ENCODE data around the gene NTHL1.
A peak's percentile ranks its signal among the peaks of the same experiment; 100 is the strongest.
"Not testable (repeated sequence)": the region's sequence is repeated elsewhere in the genome, so short reads cannot be mapped to it uniquely, and the experiment has no call there.

Gene NTHL1

DNA sequence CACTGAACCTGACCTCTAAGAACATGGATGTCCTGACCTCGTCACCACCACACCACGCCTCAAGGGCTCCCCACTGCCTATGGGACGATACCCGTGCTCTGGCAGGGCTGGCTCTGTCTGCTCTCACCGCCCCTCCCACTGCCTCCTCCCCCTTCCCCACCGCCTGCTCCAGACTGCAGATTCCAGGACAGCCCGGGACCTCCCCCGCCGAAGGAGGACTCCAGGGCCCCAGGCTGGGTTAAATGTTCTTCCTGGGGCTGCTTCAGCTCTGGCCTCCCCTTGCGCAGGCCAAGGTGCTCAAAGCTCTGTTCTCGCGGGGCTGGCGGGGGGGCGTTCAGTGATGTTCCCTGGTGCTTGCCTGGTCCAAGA is 24.9 kb downstream of the NTHL1 start:
- Histone ChIP-seq H3K27me3 (replicated peaks; ENCODE audit: control insufficient read depth, insufficient read depth, low read length, poor library complexity, severe bottlenecking) (peaks cover 20% of the 10 kb centered on the region), H3K27ac (ENCODE audit: insufficient read depth, low read length, poor library complexity, severe bottlenecking) (no peak overlapping the region), H3K4me3 (ENCODE audit: insufficient read depth, low read depth, low read length, poor library complexity, severe bottlenecking) (no peak overlapping the region), H3K9me3 (ENCODE audit: control insufficient read depth, low read length) (no peaks in the 10 kb centered on the region), H3K36me3 (ENCODE audit: control insufficient read depth, insufficient read depth, low read length) (no peaks in the 10 kb centered on the region), H3K4me1 (ENCODE audit: control insufficient read depth, insufficient read depth, low read length, poor library complexity, severe bottlenecking) (peaks cover 29% of the 10 kb centered on the region)
- DNase-seq, result no peak

GRCh38 chr16:2019921-2020831 is 27.5 kb downstream of the NTHL1 start:
- Histone ChIP-seq H3K27ac (ENCODE audit: insufficient read depth, low read length, poor library complexity, severe bottlenecking) (no peak overlapping the region), H3K4me1 (ENCODE audit: control insufficient read depth, insufficient read depth, low read length, poor library complexity, severe bottlenecking) (peaks cover 22% of the 10 kb centered on the region), H3K4me3 (ENCODE audit: insufficient read depth, low read depth, low read length, poor library complexity, severe bottlenecking) (no peak overlapping the region), H3K9me3 (ENCODE audit: control insufficient read depth, low read length) (no peaks in the 10 kb centered on the region), H3K27me3 (replicated peaks; ENCODE audit: control insufficient read depth, insufficient read depth, low read length, poor library complexity, severe bottlenecking) (peaks cover 20% of the 10 kb centered on the region), H3K36me3 (ENCODE audit: control insufficient read depth, insufficient read depth, low read length) (no peaks in the 10 kb centered on the region)
- DNase-seq, result no peak

DNA sequence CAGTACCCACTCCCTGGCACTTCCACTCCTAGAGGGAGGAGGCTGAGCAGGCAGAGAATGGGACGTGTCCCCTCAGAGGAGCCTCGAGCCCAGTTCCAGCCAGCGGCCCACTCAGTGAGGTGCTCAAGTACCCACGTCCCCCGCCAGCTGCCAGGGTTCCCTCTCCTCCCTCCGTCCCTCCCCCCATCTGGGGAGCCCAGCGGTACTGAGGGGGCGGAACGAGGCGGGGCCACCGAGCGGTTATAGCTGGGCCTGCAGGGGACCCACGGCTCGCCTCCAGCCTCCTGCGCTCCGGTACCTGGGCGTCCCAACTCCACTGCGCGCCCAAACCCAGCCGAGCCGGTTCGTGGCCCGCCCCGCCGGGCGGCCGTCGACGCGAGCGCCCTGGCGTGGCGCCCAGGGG is 28.1 kb downstream of the NTHL1 start, which contains the start of gene NPW:
Gene NPW (plus strand): TSS at position 268 of the 403 bp plus-strand sequence.
- H3K27ac ChIP-seq (ENCODE audit: insufficient read depth, low read length, poor library complexity, severe bottlenecking), result no peak within 1 kb of the TSS
- H3K27me3 ChIP-seq (replicated peaks; ENCODE audit: control insufficient read depth, insufficient read depth, low read length, poor library complexity, severe bottlenecking), result peaks cover 20% of the 10 kb centered on the region
- no peak within 1 kb of the TSS for H3K4me3 ChIP-seq (ENCODE audit: insufficient read depth, low read depth, low read length, poor library complexity, severe bottlenecking)
- H3K4me1 ChIP-seq (ENCODE audit: control insufficient read depth, insufficient read depth, low read length, poor library complexity, severe bottlenecking), result peaks cover 22% of the 10 kb centered on the region
- no peaks in the 10 kb centered on the region for H3K36me3 ChIP-seq (ENCODE audit: control insufficient read depth, insufficient read depth, low read length)
- DNase-seq, result no peak
- H3K9me3 ChIP-seq (ENCODE audit: control insufficient read depth, low read length), result no peaks in the 10 kb centered on the region

DNA sequence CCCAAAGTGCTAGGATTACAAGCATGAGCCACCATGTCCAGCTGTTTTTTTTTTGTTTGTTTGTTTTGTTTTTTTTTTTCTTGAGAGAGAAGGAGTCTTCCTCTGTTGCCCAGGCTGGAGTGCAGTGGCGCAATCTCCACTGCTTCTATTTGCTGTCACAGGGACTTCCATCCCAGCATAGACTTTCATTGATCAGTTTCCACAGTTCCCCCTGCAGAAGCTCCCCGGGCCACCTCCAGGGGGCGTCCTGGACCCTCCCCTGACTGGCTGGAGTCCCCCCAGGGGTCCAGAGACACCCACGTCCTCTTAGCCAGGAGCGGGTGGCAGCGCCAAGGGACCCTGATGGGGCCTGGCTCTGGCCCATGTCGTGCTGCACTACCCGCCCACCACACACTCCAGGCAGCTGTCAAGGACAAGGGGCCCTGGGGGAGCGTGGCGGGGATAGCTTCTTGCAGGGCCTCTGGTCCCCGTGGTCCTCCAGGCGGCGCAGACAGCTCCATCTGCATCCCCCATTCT is 31.2 kb downstream of the NTHL1 start:
- no peaks in the 10 kb centered on the region for H3K36me3 ChIP-seq (ENCODE audit: control insufficient read depth, insufficient read depth, low read length)
- H3K9me3 ChIP-seq (ENCODE audit: control insufficient read depth, low read length), result no peaks in the 10 kb centered on the region
- H3K4me1 ChIP-seq (ENCODE audit: control insufficient read depth, insufficient read depth, low read length, poor library complexity, severe bottlenecking), result peaks cover 10% of the 10 kb centered on the region
- H3K27me3 ChIP-seq (replicated peaks; ENCODE audit: control insufficient read depth, insufficient read depth, low read length, poor library complexity, severe bottlenecking), result peaks cover 13% of the 10 kb centered on the region
- H3K4me3 ChIP-seq (ENCODE audit: insufficient read depth, low read depth, low read length, poor library complexity, severe bottlenecking), result no peak overlapping the region
- no peak overlapping the region for H3K27ac ChIP-seq (ENCODE audit: insufficient read depth, low read length, poor library complexity, severe bottlenecking)
- DNase-seq, result no peak

- no peak overlapping the region for H3K27ac ChIP-seq (ENCODE audit: insufficient read depth, low read length, poor library complexity, severe bottlenecking)
Measured at GRCh38 chr16:2015947-2016208, 31.8 kb downstream of the NTHL1 start.

DNA sequence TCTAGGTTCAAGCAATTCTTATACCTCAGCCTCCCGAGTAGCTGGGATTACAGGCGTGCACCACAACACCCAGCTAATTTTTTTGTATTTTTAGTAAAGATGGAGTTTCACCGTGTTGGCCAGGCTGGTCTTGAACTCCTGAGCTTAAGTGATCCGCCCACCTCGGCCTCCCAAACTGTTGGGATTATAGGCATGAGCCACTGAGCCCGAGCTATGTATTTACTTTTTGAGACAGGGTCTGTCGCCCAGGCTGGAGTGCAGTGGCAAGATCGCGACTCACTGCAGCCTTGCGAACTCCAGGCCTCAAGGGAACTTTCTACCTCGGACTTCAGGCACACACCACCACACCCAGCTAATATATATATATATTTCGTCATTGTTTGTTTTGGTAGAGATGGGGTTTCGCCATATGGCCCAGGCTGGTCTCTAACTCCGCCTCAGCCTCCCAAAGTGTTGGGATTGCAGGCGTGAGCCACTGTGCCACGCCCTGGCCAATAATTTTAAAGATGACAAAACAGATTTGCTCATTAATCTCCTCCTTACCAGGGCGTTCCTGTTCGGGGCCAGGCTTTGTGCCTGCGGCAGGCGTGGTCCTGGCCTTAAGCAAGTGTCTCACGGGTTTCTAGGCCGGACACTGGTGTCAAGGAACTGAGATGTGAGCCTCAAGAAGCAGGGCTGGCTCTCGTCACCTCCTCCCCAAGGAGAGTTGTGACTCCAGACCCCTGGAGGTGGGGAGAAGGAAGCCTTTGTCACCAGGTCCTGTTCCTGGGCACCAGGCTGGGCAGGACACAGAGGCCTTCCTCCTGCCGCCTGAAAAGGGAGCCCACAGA is 32.3 kb downstream of the NTHL1 start:
- Histone ChIP-seq H3K27ac (ENCODE audit: insufficient read depth, low read length, poor library complexity, severe bottlenecking) (no peak overlapping the region), H3K27me3 (replicated peaks; ENCODE audit: control insufficient read depth, insufficient read depth, low read length, poor library complexity, severe bottlenecking) (peaks cover 6% of the 10 kb centered on the region), H3K4me1 (ENCODE audit: control insufficient read depth, insufficient read depth, low read length, poor library complexity, severe bottlenecking) (peaks cover 7% of the 10 kb centered on the region), H3K36me3 (ENCODE audit: control insufficient read depth, insufficient read depth, low read length) (no peaks in the 10 kb centered on the region), H3K9me3 (ENCODE audit: control insufficient read depth, low read length) (no peaks in the 10 kb centered on the region), H3K4me3 (ENCODE audit: insufficient read depth, low read depth, low read length, poor library complexity, severe bottlenecking) (no peak overlapping the region)
- DNase-seq, result no peak

More at GRCh38 chr16:2015947-2016208, 31.8 kb downstream of the NTHL1 start:
- no peaks in the 10 kb centered on the region for H3K36me3 ChIP-seq (ENCODE audit: control insufficient read depth, insufficient read depth, low read length)
- H3K4me1 ChIP-seq (ENCODE audit: control insufficient read depth, insufficient read depth, low read length, poor library complexity, severe bottlenecking), result peaks cover 10% of the 10 kb centered on the region
- no peak for DNase-seq
- H3K9me3 ChIP-seq (ENCODE audit: control insufficient read depth, low read length), result no peaks in the 10 kb centered on the region
- peaks cover 12% of the 10 kb centered on the region for H3K27me3 ChIP-seq (replicated peaks; ENCODE audit: control insufficient read depth, insufficient read depth, low read length, poor library complexity, severe bottlenecking)
- no peak overlapping the region for H3K4me3 ChIP-seq (ENCODE audit: insufficient read depth, low read depth, low read length, poor library complexity, severe bottlenecking)

DNA sequence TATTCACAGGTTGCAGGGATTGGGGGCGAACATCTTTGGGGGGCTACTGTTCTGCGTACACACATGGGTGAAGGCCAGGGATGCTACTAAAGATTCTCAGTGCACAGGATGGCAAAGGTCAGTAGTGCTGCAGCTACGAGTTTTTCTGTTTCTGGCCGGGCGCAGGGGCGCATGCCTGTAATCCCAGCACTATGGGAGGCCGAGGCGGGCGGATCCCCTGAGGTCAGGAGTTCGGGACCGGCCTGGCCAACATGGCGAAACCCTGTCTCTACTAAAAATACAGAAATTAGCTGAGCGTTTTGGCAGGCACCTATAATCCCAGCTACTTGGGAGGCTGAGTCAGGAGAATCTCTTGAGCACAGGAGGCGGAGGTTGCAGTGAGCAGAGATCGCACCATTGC is 34.1 kb downstream of the NTHL1 start:
- DNase-seq, result no peak
- Histone ChIP-seq H3K4me3 (ENCODE audit: insufficient read depth, low read depth, low read length, poor library complexity, severe bottlenecking) (no peak overlapping the region), H3K36me3 (ENCODE audit: control insufficient read depth, insufficient read depth, low read length) (no peaks in the 10 kb centered on the region), H3K9me3 (ENCODE audit: control insufficient read depth, low read length) (no peaks in the 10 kb centered on the region), H3K27me3 (replicated peaks; ENCODE audit: control insufficient read depth, insufficient read depth, low read length, poor library complexity, severe bottlenecking) (no peaks in the 10 kb centered on the region), H3K4me1 (ENCODE audit: control insufficient read depth, insufficient read depth, low read length, poor library complexity, severe bottlenecking) (peaks cover 11% of the 10 kb centered on the region), H3K27ac (ENCODE audit: insufficient read depth, low read length, poor library complexity, severe bottlenecking) (no peak overlapping the region)

GRCh38 chr16:2011726-2012125 is 35.9 kb downstream of the NTHL1 start:
- H3K4me3 ChIP-seq (ENCODE audit: insufficient read depth, low read depth, low read length, poor library complexity, severe bottlenecking); H3K27me3 ChIP-seq (replicated peaks; ENCODE audit: control insufficient read depth, insufficient read depth, low read length, poor library complexity, severe bottlenecking); H3K27ac ChIP-seq (ENCODE audit: insufficient read depth, low read length, poor library complexity, severe bottlenecking); H3K36me3 ChIP-seq (ENCODE audit: control insufficient read depth, insufficient read depth, low read length); H3K9me3 ChIP-seq (ENCODE audit: control insufficient read depth, low read length); DNase-seq: not testable (repeated sequence)
- peaks cover 29% of the 10 kb centered on the region for H3K4me1 ChIP-seq (ENCODE audit: control insufficient read depth, insufficient read depth, low read length, poor library complexity, severe bottlenecking)

GRCh38 chr16:2009791-2010510 is 37.7 kb downstream of the NTHL1 start, which contains the start of gene ZNF598:
Gene ZNF598, minus strand, starts transcription at chr16:2009821.
- Histone ChIP-seq H3K27ac (ENCODE audit: insufficient read depth, low read length, poor library complexity, severe bottlenecking) (peak within 1 kb of the TSS; percentile 83), H3K4me3 (ENCODE audit: insufficient read depth, low read depth, low read length, poor library complexity, severe bottlenecking) (peak within 1 kb of the TSS; percentile 69), H3K9me3 (ENCODE audit: control insufficient read depth, low read length) (no peaks in the 10 kb centered on the region), H3K4me1 (ENCODE audit: control insufficient read depth, insufficient read depth, low read length, poor library complexity, severe bottlenecking) (peaks cover 29% of the 10 kb centered on the region), H3K27me3 (replicated peaks; ENCODE audit: control insufficient read depth, insufficient read depth, low read length, poor library complexity, severe bottlenecking) (no peaks in the 10 kb centered on the region), H3K36me3 (ENCODE audit: control insufficient read depth, insufficient read depth, low read length) (no peaks in the 10 kb centered on the region)
- DNase-seq, result peak; percentile 59 to 75 (median 63)

Data from effector memory CD4-positive, alpha-beta T cell (primary cell).